A673 (cell line): ENCODE results near the gene KAZN. TPM values are rescaled to one million over a fixed set of nuclear protein-coding genes. Genes with fewer than 3 reads are reported as not detected.
A peak's percentile ranks its signal among the peaks of the same experiment; 100 is the strongest.

Source experiments
- BruUV-seq: library from RNA; stranded (reverse); fragments of 400-500 nt; replicated peaks from 2 replicates; lab custom pipeline; 2021; lab: Mats Ljungman, UMichigan
- CTCF ChIA-PET: fragments of 300-600 bp; sonication (Branson Sonifier 250); formaldehyde crosslinking; loops from one replicate; lab custom pipeline; 2022; ENCODE audit warnings: antibody characterized with exemption; lab: Charles Lee
- POLR2A ChIA-PET: fragments of 300-600 bp; sonication (Branson Sonifier 250); formaldehyde crosslinking; loops from one replicate; lab custom pipeline; 2022; ENCODE audit warnings: antibody characterized with exemption; ENCODE audit not compliant: low non-redundant PET; lab: Charles Lee
- DNase-seq: peaks from one replicate; pipeline ENCODE4 v3.0.0-alpha.2; 2015; ENCODE audit warnings: low spot score
- H3K27ac ChIP-seq: fragments of 200-600 bp; sonication (generic); 2 replicates; pipeline ENCODE4 v1.5.1; 2016; ENCODE audit warnings: mixed run types, low read depth, mild to moderate bottlenecking, mixed read lengths, antibody characterized with exemption, low read length; ENCODE audit not compliant: poor library complexity, severe bottlenecking
- H3K27me3 ChIP-seq: fragments of 200-600 bp; sonication (generic); replicated peaks from 2 replicates; pipeline ENCODE4 v1.6.1; 2017; ENCODE audit warnings: mixed run types, low read depth, mild to moderate bottlenecking, mixed read lengths, antibody characterized with exemption, low read length; ENCODE audit not compliant: insufficient read depth, poor library complexity
- H3K36me3 ChIP-seq: fragments of 200-600 bp; sonication (generic); 2 replicates; pipeline ENCODE4 v1.6.1; 2016; ENCODE audit warnings: mixed run types, mild to moderate bottlenecking, mixed read lengths, antibody characterized with exemption, low read length; ENCODE audit not compliant: insufficient read depth, poor library complexity, severe bottlenecking
- H3K4me1 ChIP-seq: fragments of 200-600 bp; sonication (generic); 2 replicates; pipeline ENCODE4 v1.6.1; 2017; ENCODE audit warnings: mixed run types, mild to moderate bottlenecking, mixed read lengths, antibody characterized with exemption, low read length; ENCODE audit not compliant: insufficient read depth, poor library complexity, severe bottlenecking
- H3K4me3 ChIP-seq: fragments of 200-600 bp; sonication (generic); 2 replicates; pipeline ENCODE4 v1.5.1; 2016; ENCODE audit warnings: low read depth, mixed run types, mild to moderate bottlenecking, mixed read lengths, low read length; ENCODE audit not compliant: poor library complexity, severe bottlenecking
- H3K9me3 ChIP-seq: fragments of 200-600 bp; sonication (generic); 2 replicates; pipeline ENCODE4 v1.6.1; 2016; ENCODE audit warnings: mixed run types, low read depth, mild to moderate bottlenecking, mixed read lengths, antibody characterized with exemption, low read length; ENCODE audit not compliant: poor library complexity, severe bottlenecking
- EZH2 ChIP-seq: fragments of 200-600 bp; sonication (generic); IDR thresholded peaks from 2 replicates; pipeline ENCODE4 v1.6.1; 2017; ENCODE audit warnings: borderline replicate concordance, low read depth, mild to moderate bottlenecking, mixed read lengths, antibody characterized with exemption, low read length; ENCODE audit not compliant: poor library complexity, severe bottlenecking
- intact Hi-C: fragments of 100-400 bp; cut with micrococcal nuclease; formaldehyde crosslinking; loops from one replicate; pipeline ENCODE4 v1.10.0; 2022; ENCODE audit not compliant: unreplicated experiment
- total RNA-seq: library from RNA; stranded (reverse); gene quantifications from 2 replicates; pipeline ENCODE4 v1.2.3, GENCODE V29; 2021
- TF ChIP-seq, protein P1 (sequence below): fragments of 300-800, 200-600 bp; sonication (generic); conservative IDR thresholded peaks from 2 replicates; pipeline ENCODE4 v1.5.1; 2017; ENCODE audit warnings: low read depth, mild to moderate bottlenecking, antibody characterized with exemption, low read length, moderate library complexity, mixed read lengths

Gene KAZN
- total RNA-seq, 1 experiment from 2014 or later = 8.0 TPM

GRCh38 chr1:15046487-15047165 lies 448.1 kb downstream of the KAZN start:
- TF ChIP-seq, protein P1, sequence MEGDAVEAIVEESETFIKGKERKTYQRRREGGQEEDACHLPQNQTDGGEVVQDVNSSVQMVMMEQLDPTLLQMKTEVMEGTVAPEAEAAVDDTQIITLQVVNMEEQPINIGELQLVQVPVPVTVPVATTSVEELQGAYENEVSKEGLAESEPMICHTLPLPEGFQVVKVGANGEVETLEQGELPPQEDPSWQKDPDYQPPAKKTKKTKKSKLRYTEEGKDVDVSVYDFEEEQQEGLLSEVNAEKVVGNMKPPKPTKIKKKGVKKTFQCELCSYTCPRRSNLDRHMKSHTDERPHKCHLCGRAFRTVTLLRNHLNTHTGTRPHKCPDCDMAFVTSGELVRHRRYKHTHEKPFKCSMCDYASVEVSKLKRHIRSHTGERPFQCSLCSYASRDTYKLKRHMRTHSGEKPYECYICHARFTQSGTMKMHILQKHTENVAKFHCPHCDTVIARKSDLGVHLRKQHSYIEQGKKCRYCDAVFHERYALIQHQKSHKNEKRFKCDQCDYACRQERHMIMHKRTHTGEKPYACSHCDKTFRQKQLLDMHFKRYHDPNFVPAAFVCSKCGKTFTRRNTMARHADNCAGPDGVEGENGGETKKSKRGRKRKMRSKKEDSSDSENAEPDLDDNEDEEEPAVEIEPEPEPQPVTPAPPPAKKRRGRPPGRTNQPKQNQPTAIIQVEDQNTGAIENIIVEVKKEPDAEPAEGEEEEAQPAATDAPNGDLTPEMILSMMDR = peak; percentile 90
- no peak for TF ChIP-seq EZH2
- Histone ChIP-seq H3K36me3 (no peaks in the 10 kb centered on the region), H3K4me1 (no peaks in the 10 kb centered on the region), H3K4me3 (no peak overlapping the region), H3K27me3 (no peaks in the 10 kb centered on the region), H3K27ac (no peak overlapping the region), H3K9me3 (no peaks in the 10 kb centered on the region)
- ChIA-PET POLR2A (no interaction called here), CTCF (interaction anchor here (0.5 to 1.0 kb wide), 8 partner anchors 8 to 933 kb away, joined by 3 to 5 read pairs (median 3); no protein-coding TSS in a partner anchor)
- BruUV-seq = no TSS peak
- DNase-seq = peak; percentile 66
- intact Hi-C loops = loop anchor here (5.0 kb wide), 3 partner anchors 269 to 1079 kb away; no protein-coding TSS in a partner anchor

DNA sequence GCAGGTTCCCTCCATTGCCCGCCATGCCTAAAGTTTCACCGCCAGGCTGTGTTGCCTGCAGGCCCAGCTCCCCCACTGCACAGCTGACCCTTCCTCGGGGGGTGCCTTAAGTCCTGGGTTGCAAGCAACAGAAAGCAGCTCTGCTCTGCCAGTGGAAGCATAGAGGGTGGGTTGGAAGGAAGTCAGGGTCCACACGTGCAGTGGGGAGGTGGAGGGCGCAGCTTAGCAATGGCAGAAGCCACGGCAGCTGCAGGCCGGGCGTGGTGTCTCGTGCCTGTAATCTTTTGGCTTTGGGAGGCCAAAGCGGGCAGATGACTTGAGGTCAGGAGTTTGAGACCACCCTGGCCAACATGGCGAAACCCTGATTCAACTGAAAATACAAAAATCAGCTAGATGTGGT lies 448.8 kb downstream of the KAZN start:
- Histone ChIP-seq H3K4me3 (no peak overlapping the region), H3K4me1 (no peaks in the 10 kb centered on the region), H3K27me3 (no peaks in the 10 kb centered on the region), H3K27ac (no peak overlapping the region), H3K9me3 (no peaks in the 10 kb centered on the region), H3K36me3 (no peaks in the 10 kb centered on the region)
- no peak for TF ChIP-seq EZH2
- TF ChIP-seq, protein P1 = no peak
- BruUV-seq = no TSS peak
- ChIA-PET CTCF (interaction anchor here (0.5 to 1.0 kb wide), 8 partner anchors 8 to 933 kb away, joined by 3 to 5 read pairs (median 3); no protein-coding TSS in a partner anchor), POLR2A (no interaction called here)
- DNase-seq = no peak
- intact Hi-C loops = loop anchor here (5.0 kb wide), 3 partner anchors 270 to 1080 kb away; no protein-coding TSS in a partner anchor

- no TSS peak for BruUV-seq
- H3K4me3 ChIP-seq = no peak overlapping the region
- no peak for DNase-seq
- intact Hi-C loops = loop anchor here (5.0 kb wide), 3 partner anchors 271 to 1081 kb away; no protein-coding TSS in a partner anchor
- ChIA-PET POLR2A (no interaction called here), CTCF (no interaction called here)
- no peaks in the 10 kb centered on the region for H3K9me3 ChIP-seq
- no peaks in the 10 kb centered on the region for H3K4me1 ChIP-seq
- no peak overlapping the region for H3K27ac ChIP-seq
- no peaks in the 10 kb centered on the region for H3K27me3 ChIP-seq
- H3K36me3 ChIP-seq = no peaks in the 10 kb centered on the region
- no peak for TF ChIP-seq EZH2
- TF ChIP-seq, protein P1 = no peak
Observed at GRCh38 chr1:15048437-15048980, 450.0 kb downstream of the KAZN start.
